Panc1 (cell line): ENCODE results near the gene SHE. TPM values are rescaled to one million over a fixed set of nuclear protein-coding genes. Genes with fewer than 3 reads are reported as not detected.
A peak's percentile ranks its signal among the peaks of the same experiment; 100 is the strongest.

Experiments used
- ATAC-seq: fragments of 200-7000 bp; cut with Tn5 transposase; 2 replicates; pipeline ENCODE4 v1.9.1; 2020; ENCODE audit warnings: mild to moderate bottlenecking, moderate library complexity
- BruUV-seq: library from RNA; stranded (reverse); fragments of 400-500 nt; replicated peaks from 2 replicates; lab custom pipeline; 2021; lab: Mats Ljungman, UMichigan
- CTCF ChIA-PET: fragments of 300-600 bp; sonication (Branson Sonifier 250); formaldehyde crosslinking; loops from one replicate; lab custom pipeline; 2022; ENCODE audit warnings: antibody characterized with exemption; lab: Charles Lee
- POLR2A ChIA-PET: fragments of 300-600 bp; sonication (Branson Sonifier 250); formaldehyde crosslinking; loops from one replicate; lab custom pipeline; 2022; ENCODE audit warnings: antibody characterized with exemption; lab: Charles Lee
- DNase-seq: peaks from one replicate; pipeline ENCODE4 v3.0.0-alpha.2; 2010; ENCODE audit warnings: low read depth, low spot score
- H3K27ac ChIP-seq: 2 replicates; pipeline ENCODE4 v1.5.1; 2011; ENCODE audit warnings: mild to moderate bottlenecking, low read length, inconsistent platforms
- H3K27me3 ChIP-seq: fragments of 200-500 bp; sonication (Bioruptor generic); 2 replicates; pipeline ENCODE4 v1.6.0; 2014; ENCODE audit warnings: low read length, inconsistent platforms; ENCODE audit not compliant: control insufficient read depth, insufficient read depth
- H3K36me3 ChIP-seq: fragments of 200-500 bp; sonication (Bioruptor generic); 2 replicates; pipeline ENCODE4 v1.5.1; 2014; ENCODE audit warnings: inconsistent platforms, mild to moderate bottlenecking, low read length, moderate library complexity; ENCODE audit not compliant: control insufficient read depth, insufficient read depth
- H3K4me1 ChIP-seq: 2 replicates; pipeline ENCODE4 v1.5.1; 2011; ENCODE audit warnings: inconsistent platforms, mild to moderate bottlenecking, low read length, moderate library complexity; ENCODE audit not compliant: control insufficient read depth, insufficient read depth
- H3K4me3 ChIP-seq, 2 experiments: 2 replicates each; pipeline ENCODE4 v1.5.1; 2011 to 2012; ENCODE audit warnings: low read depth in 2 of 2, low read length in 2 of 2, mild to moderate bottlenecking in 2 of 2, inconsistent platforms in 1 of 2, moderate library complexity in 1 of 2
- H3K9me3 ChIP-seq: fragments of 200-500 bp; sonication (Bioruptor generic); 2 replicates; pipeline ENCODE4 v1.5.1; 2014; ENCODE audit warnings: low read depth, mild to moderate bottlenecking, inconsistent platforms, low read length, moderate library complexity; ENCODE audit not compliant: control insufficient read depth, insufficient read depth
- CTCF ChIP-seq: fragments of 450-650 bp; IDR thresholded peaks from 2 replicates; pipeline ENCODE4 v1.5.1; 2017; ENCODE audit warnings: mild to moderate bottlenecking
- POLR2AphosphoS5 ChIP-seq: IDR thresholded peaks from 2 replicates; pipeline ENCODE4 v1.6.1; 2012; ENCODE audit warnings: mild to moderate bottlenecking, low read depth, low read length, moderate library complexity
- REST ChIP-seq, 2 experiments: IDR thresholded peaks; 2 replicates each; pipeline ENCODE4 v1.6.1; 2011 to 2012; ENCODE audit warnings: low read depth in 2 of 2, control low read depth in 1 of 2, low read length in 1 of 2, mild to moderate bottlenecking in 1 of 2, moderate library complexity in 1 of 2; ENCODE audit not compliant: insufficient read depth in 1 of 2
- SIN3A ChIP-seq: IDR thresholded peaks from 2 replicates; pipeline ENCODE4 v1.6.1; 2012; ENCODE audit warnings: low read depth, mild to moderate bottlenecking, low read length, moderate library complexity, borderline replicate concordance; ENCODE audit not compliant: insufficient read depth
- TCF7L2 ChIP-seq: IDR thresholded peaks from 2 replicates; pipeline ENCODE4 v1.6.1; 2011; ENCODE audit warnings: mild to moderate bottlenecking, low read depth, low read length, inconsistent platforms
- in situ Hi-C: cut with HindIII; loops from 2 replicates; pipeline ENCODE4 v1.10.0; 2016; ENCODE audit warnings: low sequenced_read_pairs, low pct_unique_long_range_greater_than_20kb
- intact Hi-C: fragments of 100-400 bp; cut with micrococcal nuclease; formaldehyde crosslinking; loops from one replicate; pipeline ENCODE4 v1.10.0; 2022; ENCODE audit not compliant: unreplicated experiment
- total RNA-seq: library from RNA; stranded (reverse); gene quantifications from one replicate; pipeline ENCODE4 v1.2.1, GENCODE V29; 2021; ENCODE audit not compliant: unreplicated experiment

Gene SHE
- total RNA-seq, 1 experiment from 2014 or later, result 0.03 TPM

- Histone ChIP-seq H3K4me3 (no peak overlapping the region), H3K27me3 (no peaks in the 10 kb centered on the region), H3K36me3 (no peaks in the 10 kb centered on the region), H3K9me3 (no peaks in the 10 kb centered on the region), H3K27ac (peak overlapping the region; percentile 51; the same call in 1 of the 2 replicates), H3K4me1 (peaks cover 7% of the 10 kb centered on the region)
- in situ Hi-C loops, result no loop called here
- no TSS peak for BruUV-seq
- intact Hi-C loops, result no loop called here
- ChIA-PET POLR2A (no interaction called here), CTCF (interaction anchor here (0.6 to 0.7 kb wide), 2 partner anchors 25 to 200 kb away, joined by 3 to 4 read pairs; no protein-coding TSS in a partner anchor)
- TF ChIP-seq TCF7L2 (no peak), CTCF (no peak), REST (IDR thresholded peaks at IDR 0.05; ENCODE audit: insufficient read depth in 1 of 2, low read depth in 2 of 2, low read length in 1 of 2) (no peak), POLR2AphosphoS5 (no peak), SIN3A (no peak)
- no peak for DNase-seq
- no peak for ATAC-seq
Observed at GRCh38 chr1:154463512-154463990, 38.7 kb downstream of the SHE start.

- ChIA-PET POLR2A (interaction anchor here (0.7 kb wide), 2 partner anchors 88 to 303 kb away, joined by 3 read pairs; no protein-coding TSS in a partner anchor), CTCF (no interaction called here)
- in situ Hi-C loops (no loop called here), intact Hi-C loops (no loop called here)
- no peaks in the 10 kb centered on the region for H3K27me3 ChIP-seq
- ATAC-seq (no peak), DNase-seq (no peak)
- H3K4me3 ChIP-seq, result no peak overlapping the region
- peaks cover 7% of the 10 kb centered on the region for H3K4me1 ChIP-seq
- TF ChIP-seq SIN3A, result no peak
- no peak for TF ChIP-seq TCF7L2
- TF ChIP-seq POLR2AphosphoS5, result no peak
- TF ChIP-seq REST (IDR thresholded peaks at IDR 0.05; ENCODE audit: insufficient read depth in 1 of 2, low read depth in 2 of 2, low read length in 1 of 2), result no peak
- no peak for TF ChIP-seq CTCF
- H3K27ac ChIP-seq, result no peak overlapping the region
- no peaks in the 10 kb centered on the region for H3K9me3 ChIP-seq
- H3K36me3 ChIP-seq, result no peaks in the 10 kb centered on the region
- BruUV-seq, result no TSS peak
Observed at GRCh38 chr1:154460695-154461260, 41.4 kb downstream of the SHE start.
